Hepatocyte (in vitro differentiated cells): ENCODE data around the gene GIMAP2. TPM values are rescaled to one million over a fixed set of nuclear protein-coding genes. Genes with fewer than 3 reads are reported as not detected.

Experiments used
- DNase-seq: peaks from one replicate; pipeline ENCODE4 v3.0.0-alpha.2; 2016; ENCODE audit warnings: low spot score
- H2AFZ ChIP-seq: fragments of 200-600 bp; sonication (generic); 2 replicates; pipeline ENCODE4 v1.6.0; 2016; ENCODE audit warnings: antibody characterized with exemption, mild to moderate bottlenecking
- H3K27ac ChIP-seq: fragments of 200-600 bp; sonication (generic); 2 replicates; pipeline ENCODE4 v1.5.1; 2016; ENCODE audit warnings: mild to moderate bottlenecking
- H3K27me3 ChIP-seq: fragments of 200-600 bp; sonication (generic); 2 replicates; pipeline ENCODE4 v1.6.1; 2016
- H3K36me3 ChIP-seq: fragments of 200-600 bp; sonication (generic); replicated peaks from 2 replicates; pipeline ENCODE4 v1.5.1; 2016; ENCODE audit warnings: low read depth; ENCODE audit not compliant: insufficient read depth
- H3K4me1 ChIP-seq: fragments of 200-600 bp; sonication (generic); 2 replicates; pipeline ENCODE4 v1.5.1; 2016; ENCODE audit warnings: mild to moderate bottlenecking, moderate library complexity; ENCODE audit not compliant: insufficient read depth
- H3K4me2 ChIP-seq: fragments of 200-600 bp; sonication (generic); 2 replicates; pipeline ENCODE4 v1.6.0; 2016
- H3K4me3 ChIP-seq: fragments of 200-600 bp; sonication (generic); 2 replicates; pipeline ENCODE4 v1.5.1; 2016; ENCODE audit warnings: mild to moderate bottlenecking
- H3K79me2 ChIP-seq: fragments of 200-600 bp; sonication (generic); 2 replicates; pipeline ENCODE4 v1.6.0; 2017; ENCODE audit warnings: mild to moderate bottlenecking
- H3K9me2 ChIP-seq: fragments of 200-600 bp; sonication (generic); replicated peaks from 2 replicates; pipeline ENCODE4 v1.6.0; 2017; ENCODE audit warnings: mild to moderate bottlenecking; ENCODE audit not compliant: insufficient read depth
- H3K9me3 ChIP-seq: fragments of 200-600 bp; sonication (generic); 2 replicates; pipeline ENCODE4 v1.5.1; 2016; ENCODE audit warnings: low read depth, mild to moderate bottlenecking
- H4K20me1 ChIP-seq: fragments of 200-600 bp; sonication (generic); 2 replicates; pipeline ENCODE4 v1.6.0; 2016; ENCODE audit warnings: mild to moderate bottlenecking; ENCODE audit not compliant: insufficient read depth, poor library complexity, severe bottlenecking
- EZH2 ChIP-seq: fragments of 200-600 bp; sonication (generic); IDR thresholded peaks from 2 replicates; pipeline ENCODE4 v1.6.1; 2016; ENCODE audit warnings: antibody characterized with exemption, mild to moderate bottlenecking, borderline replicate concordance
- EZH2phosphoT487 ChIP-seq: fragments of 200-600 bp; sonication (generic); IDR thresholded peaks from one replicate; pipeline ENCODE4 v1.6.1; 2018; ENCODE audit warnings: antibody characterized with exemption, mild to moderate bottlenecking, low read depth, moderate library complexity; ENCODE audit not compliant: unreplicated experiment, severe bottlenecking
- WGBS: methylation state at CpG from one replicate; pipeline ENCODE4 v1.1.6; 2016; ENCODE audit warnings: low lambda C conversion rate; ENCODE audit errors: missing lambda C conversion rate; 5-methylcytosine and 5-hydroxymethylcytosine counted together
- polyA plus RNA-seq: library from polyadenylated mRNA; unstranded; fragments of >200 nt; fragmentation: Nextera tagmentation; extraction: Ambion mirVana; gene quantifications from 2 replicates; pipeline ENCODE4 v1.2.1, GENCODE V29; 2016
- total RNA-seq: library from RNA; depleted of rRNA; stranded (reverse); fragments of >200 nt; gene quantifications from 2 replicates; pipeline ENCODE4 v1.2.3, GENCODE V29; 2014
- TF ChIP-seq, protein P1 (sequence below): fragments of 200-600 bp; sonication (generic); IDR thresholded peaks from 2 replicates; pipeline ENCODE4 v1.5.1; 2016; ENCODE audit warnings: antibody characterized with exemption, mild to moderate bottlenecking; ENCODE audit not compliant: poor library complexity

The GIMAP2 gene
- total and polyA plus RNA-seq, 2 experiments from 2014 or later, result 0.23 to 1.4 TPM

DNA sequence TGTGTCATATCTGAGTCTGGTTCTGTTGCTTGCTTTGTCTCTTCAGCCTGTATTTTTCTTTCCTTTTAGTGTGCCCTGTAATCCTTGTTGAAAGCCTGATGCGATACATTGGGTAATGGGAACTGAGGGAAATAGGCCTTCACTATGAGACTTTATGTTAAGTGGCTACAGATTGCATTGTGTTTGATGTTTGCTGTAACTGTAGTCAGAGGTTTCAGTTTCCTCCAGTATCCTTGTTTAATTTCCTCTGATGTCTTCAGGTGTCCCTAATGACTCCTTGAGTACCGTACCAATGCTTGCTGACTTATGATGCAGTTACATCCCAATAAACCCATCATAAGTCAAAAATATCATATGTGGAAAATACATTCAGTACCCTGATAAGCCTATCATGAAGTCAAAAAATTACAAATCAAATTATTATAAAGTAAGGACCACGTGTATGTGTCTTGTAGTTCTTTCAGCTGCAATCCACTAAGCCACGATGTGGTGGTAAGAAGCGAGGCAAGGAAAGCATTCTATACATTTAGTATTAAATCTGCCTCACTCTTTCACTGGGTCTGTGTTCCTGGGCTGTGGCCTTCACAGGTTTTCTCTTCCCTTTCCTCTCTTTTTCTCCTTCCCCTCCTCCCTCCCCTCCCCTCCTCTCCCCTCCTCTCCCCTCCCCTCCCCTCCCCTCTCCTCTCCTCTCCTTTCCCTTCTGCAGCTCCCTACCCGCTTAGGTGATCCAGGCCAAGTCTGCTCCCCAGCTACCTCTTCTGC lies 40.1 kb upstream of the GIMAP2 start:
- Histone ChIP-seq H3K27ac (no peak overlapping the region), H3K36me3 (no peaks in the 10 kb centered on the region), H2AFZ (no peak overlapping the region), H3K4me3 (no peak overlapping the region), H3K27me3 (no peaks in the 10 kb centered on the region), H3K9me3 (no peaks in the 10 kb centered on the region), H3K4me1 (no peaks in the 10 kb centered on the region), H4K20me1 (no peaks in the 10 kb centered on the region), H3K9me2 (no peaks in the 10 kb centered on the region), H3K4me2 (no peak overlapping the region), H3K79me2 (no peaks in the 10 kb centered on the region)
- no peak for TF ChIP-seq EZH2
- TF ChIP-seq, protein P1, sequence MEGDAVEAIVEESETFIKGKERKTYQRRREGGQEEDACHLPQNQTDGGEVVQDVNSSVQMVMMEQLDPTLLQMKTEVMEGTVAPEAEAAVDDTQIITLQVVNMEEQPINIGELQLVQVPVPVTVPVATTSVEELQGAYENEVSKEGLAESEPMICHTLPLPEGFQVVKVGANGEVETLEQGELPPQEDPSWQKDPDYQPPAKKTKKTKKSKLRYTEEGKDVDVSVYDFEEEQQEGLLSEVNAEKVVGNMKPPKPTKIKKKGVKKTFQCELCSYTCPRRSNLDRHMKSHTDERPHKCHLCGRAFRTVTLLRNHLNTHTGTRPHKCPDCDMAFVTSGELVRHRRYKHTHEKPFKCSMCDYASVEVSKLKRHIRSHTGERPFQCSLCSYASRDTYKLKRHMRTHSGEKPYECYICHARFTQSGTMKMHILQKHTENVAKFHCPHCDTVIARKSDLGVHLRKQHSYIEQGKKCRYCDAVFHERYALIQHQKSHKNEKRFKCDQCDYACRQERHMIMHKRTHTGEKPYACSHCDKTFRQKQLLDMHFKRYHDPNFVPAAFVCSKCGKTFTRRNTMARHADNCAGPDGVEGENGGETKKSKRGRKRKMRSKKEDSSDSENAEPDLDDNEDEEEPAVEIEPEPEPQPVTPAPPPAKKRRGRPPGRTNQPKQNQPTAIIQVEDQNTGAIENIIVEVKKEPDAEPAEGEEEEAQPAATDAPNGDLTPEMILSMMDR, result no peak
- TF ChIP-seq EZH2phosphoT487, result no peak
- DNase-seq, result no peak
- 83% methylated on average over 6 of the region's 6 CpGs for WGBS

DNA sequence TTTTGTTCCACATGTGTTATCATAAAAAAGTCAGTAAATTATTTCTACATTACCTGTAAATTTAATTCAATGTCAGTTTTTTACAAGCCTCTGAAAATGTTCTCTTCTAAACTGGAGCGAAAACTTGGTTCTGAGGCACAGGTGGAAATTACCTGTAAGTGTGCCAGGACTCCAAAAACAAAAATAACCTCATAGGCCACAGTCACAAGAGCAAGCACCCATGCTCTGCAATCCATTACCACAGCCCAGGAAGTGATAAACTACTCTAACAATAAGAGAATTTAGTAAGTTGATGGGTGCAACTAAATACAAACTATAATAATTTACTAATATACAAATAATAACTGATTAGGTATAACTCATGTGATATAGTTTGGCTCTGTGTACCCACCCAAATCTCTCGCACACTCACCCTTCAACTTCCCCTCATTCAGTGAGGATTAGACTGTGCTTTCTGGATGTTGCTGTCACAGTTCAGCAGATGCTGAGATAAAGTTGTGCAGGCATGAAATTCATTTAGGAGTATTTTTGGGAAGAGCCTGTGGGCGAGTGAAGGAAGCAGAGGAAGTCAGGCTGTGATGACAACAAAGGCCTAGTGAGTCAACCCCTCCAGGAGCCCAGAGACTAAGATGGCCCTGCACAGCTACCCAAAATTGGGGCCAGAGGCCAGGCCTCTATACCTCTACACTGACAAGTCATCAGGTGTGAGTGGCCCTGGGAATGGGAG lies 37.0 kb upstream of the GIMAP2 start:
- Histone ChIP-seq H3K27me3 (no peaks in the 10 kb centered on the region), H4K20me1 (no peaks in the 10 kb centered on the region), H3K9me3 (no peaks in the 10 kb centered on the region), H2AFZ (no peak overlapping the region), H3K9me2 (no peaks in the 10 kb centered on the region), H3K79me2 (no peaks in the 10 kb centered on the region), H3K36me3 (no peaks in the 10 kb centered on the region), H3K27ac (no peak overlapping the region), H3K4me3 (no peak overlapping the region), H3K4me2 (no peak overlapping the region), H3K4me1 (no peaks in the 10 kb centered on the region)
- DNase-seq, result no peak
- no peak for TF ChIP-seq EZH2
- WGBS, result 75% methylated on average over 3 of the region's 3 CpGs

DNA sequence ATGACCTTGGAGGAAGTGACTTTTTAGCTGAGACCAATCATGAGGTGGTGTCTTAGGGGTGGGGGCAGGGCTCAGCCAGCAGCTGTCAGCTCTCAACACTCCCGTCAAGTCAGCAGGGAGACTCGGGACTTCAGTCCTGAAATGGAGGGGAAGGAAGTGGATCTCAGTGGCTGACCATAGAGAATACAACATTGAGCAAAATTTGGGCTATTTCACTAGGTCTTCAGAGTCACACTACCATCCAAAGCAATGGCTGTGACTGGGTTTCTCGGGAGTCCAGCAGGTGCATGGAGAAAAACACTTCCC lies 36.5 kb upstream of the GIMAP2 start:
- Histone ChIP-seq H3K36me3 (no peaks in the 10 kb centered on the region), H4K20me1 (no peaks in the 10 kb centered on the region), H3K79me2 (no peaks in the 10 kb centered on the region), H2AFZ (no peak overlapping the region), H3K4me3 (no peak overlapping the region), H3K9me3 (no peaks in the 10 kb centered on the region), H3K27me3 (no peaks in the 10 kb centered on the region), H3K4me2 (no peak overlapping the region), H3K27ac (no peak overlapping the region), H3K9me2 (no peaks in the 10 kb centered on the region), H3K4me1 (no peaks in the 10 kb centered on the region)
- WGBS, result 71% methylated on average over 3 of the region's 3 CpGs
- no peak for TF ChIP-seq EZH2phosphoT487
- TF ChIP-seq EZH2, result no peak
- TF ChIP-seq, protein P1, result no peak
- no peak for DNase-seq

DNA sequence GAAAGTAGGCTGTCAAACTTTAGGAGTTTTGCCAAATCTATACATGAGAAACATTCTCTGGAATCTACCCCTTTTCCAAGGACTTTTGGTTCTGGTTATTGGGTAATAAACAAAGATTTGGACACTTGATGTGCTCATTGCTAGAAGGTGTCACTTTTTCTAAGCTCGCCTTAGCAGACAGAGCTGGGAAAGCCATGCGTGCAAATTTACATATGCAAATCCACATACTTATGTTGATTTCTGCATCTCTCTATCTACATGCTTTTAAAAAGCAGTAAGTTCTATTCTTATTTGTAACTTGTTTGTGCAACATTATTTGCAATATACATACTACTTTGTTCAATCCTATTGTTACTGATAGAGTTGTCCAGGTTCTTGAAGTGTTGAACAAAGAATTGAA lies 30.8 kb upstream of the GIMAP2 start:
- Histone ChIP-seq H3K9me2 (no peaks in the 10 kb centered on the region), H3K36me3 (no peaks in the 10 kb centered on the region), H3K27ac (no peak overlapping the region), H3K4me3 (no peak overlapping the region), H3K9me3 (no peaks in the 10 kb centered on the region), H2AFZ (no peak overlapping the region), H4K20me1 (no peaks in the 10 kb centered on the region), H3K4me1 (no peaks in the 10 kb centered on the region), H3K4me2 (no peak overlapping the region), H3K27me3 (no peaks in the 10 kb centered on the region), H3K79me2 (no peaks in the 10 kb centered on the region)
- WGBS, result 62% methylated on average over 2 of the region's 2 CpGs
- TF ChIP-seq EZH2 (no peak), EZH2phosphoT487 (no peak)
- TF ChIP-seq, protein P1, result no peak
- no peak for DNase-seq
